HCT116 (cell line): ENCODE results near the gene AMOTL2. TPM values are rescaled to one million over a fixed set of nuclear protein-coding genes. Genes with fewer than 3 reads are reported as not detected.

Experiments used
- ATAC-seq: fragments of 200-7000 bp; cut with Tn5 transposase; 2 replicates; pipeline ENCODE4 v1.9.1; 2020; ENCODE audit warnings: mild to moderate bottlenecking, moderate library complexity
- BruUV-seq: library from RNA; stranded (reverse); fragments of 400-500 nt; replicated peaks from 2 replicates; lab custom pipeline; 2021; lab: Mats Ljungman, UMichigan
- CTCF ChIA-PET: fragments of 300-600 bp; sonication (Branson Sonifier 250); formaldehyde crosslinking; loops from one replicate; lab custom pipeline; 2021; ENCODE audit warnings: antibody characterized with exemption; lab: Charles Lee
- POLR2A ChIA-PET: fragments of 300-600, 350-600 bp; sonication (Branson Sonifier 250); formaldehyde crosslinking; loops from one replicate; lab custom pipeline; 2021; ENCODE audit warnings: antibody characterized with exemption; lab: Charles Lee
- RAD21 ChIA-PET, 2 experiments: fragments of 300-600 bp; sonication (Branson Sonifier 250); formaldehyde crosslinking; loops; one replicate each; lab custom pipeline; 2023; ENCODE audit warnings: low total read pairs in 2 of 2; ENCODE audit not compliant: uncharacterized antibody in 2 of 2, unreplicated experiment in 2 of 2, low non-redundant PET in 1 of 2; lab: Charles Lee
- DNase-seq: peaks from one replicate; pipeline ENCODE4 v3.0.0-alpha.2; 2010; ENCODE audit warnings: low read depth, low spot score
- H2AFZ ChIP-seq: fragments of 200-600 bp; shearing (Covaris generic), sonication (generic); 2 replicates; pipeline ENCODE4 v1.6.1; 2017; ENCODE audit warnings: low read depth, mixed run types, mixed read lengths, antibody characterized with exemption, low read length; ENCODE audit not compliant: poor library complexity, severe bottlenecking
- H3K27ac ChIP-seq: 2 replicates; pipeline ENCODE4 v1.5.1; 2012; ENCODE audit warnings: low read depth, low read length
- H3K27me3 ChIP-seq: fragments of 200-600 bp; sonication (generic); 2 replicates; pipeline ENCODE4 v1.6.1; 2016; ENCODE audit warnings: mixed run types, low read length, mixed read lengths; ENCODE audit not compliant: insufficient read depth
- H3K36me3 ChIP-seq, 2 experiments: fragments of 200-500 bp in 1 of 2; fragments of 200-600 bp in 1 of 2; sonication (Bioruptor generic) in 1 of 2; sonication (generic) in 1 of 2; 2 replicates each; pipeline versions ENCODE4 v1.5.1 to v1.6.1; 2014 to 2016; ENCODE audit warnings: low read length in 2 of 2, inconsistent platforms in 1 of 2, mixed read lengths in 1 of 2, mixed run types in 1 of 2; ENCODE audit not compliant: insufficient read depth in 2 of 2, control insufficient read depth in 1 of 2
- H3K4me1 ChIP-seq, 2 experiments: fragments of 200-600 bp in 1 of 2; sonication (generic) in 1 of 2; 2 replicates each; pipeline versions ENCODE4 v1.5.1 to v1.6.1; 2012 to 2017; ENCODE audit warnings: low read length in 2 of 2, inconsistent platforms in 1 of 2, mild to moderate bottlenecking in 1 of 2, mixed read lengths in 1 of 2, mixed run types in 1 of 2, moderate library complexity in 1 of 2; ENCODE audit not compliant: insufficient read depth in 2 of 2, control insufficient read depth in 1 of 2
- H3K4me2 ChIP-seq: fragments of 200-600 bp; sonication (generic); 2 replicates; pipeline ENCODE4 v1.6.1; 2017; ENCODE audit warnings: mixed run types, low read length, mixed read lengths
- H3K4me3 ChIP-seq, 2 experiments: fragments of 200-600 bp in 1 of 2; sonication (generic) in 1 of 2; replicated peaks in 1 of 2; 2 replicates each; pipeline ENCODE4 v1.5.1; 2011 to 2016; ENCODE audit warnings: low read length in 2 of 2, control low read depth in 1 of 2, low read depth in 1 of 2, mild to moderate bottlenecking in 1 of 2, mixed read lengths in 1 of 2, mixed run types in 1 of 2
- H3K79me2 ChIP-seq: fragments of 200-600 bp; sonication (generic); 2 replicates; pipeline ENCODE4 v1.6.1; 2017; ENCODE audit warnings: mild to moderate bottlenecking, mixed run types, low read length, moderate library complexity, mixed read lengths; ENCODE audit not compliant: insufficient read depth
- H3K9ac ChIP-seq: fragments of 200-600 bp; sonication (generic); 2 replicates; pipeline ENCODE4 v1.6.1; 2016; ENCODE audit warnings: low read length, mixed read lengths
- H3K9me2 ChIP-seq: fragments of 200-600 bp; sonication (generic), shearing (Covaris generic); 2 replicates; pipeline ENCODE4 v1.6.1; 2017; ENCODE audit warnings: mixed run types, mild to moderate bottlenecking, moderate library complexity; ENCODE audit not compliant: insufficient read depth
- H3K9me3 ChIP-seq, 2 experiments: fragments of 200-500 bp in 1 of 2; fragments of 200-600 bp in 1 of 2; sonication (Bioruptor generic) in 1 of 2; sonication (generic) in 1 of 2; 2 replicates each; pipeline ENCODE4 v1.6.1; 2014 to 2017; ENCODE audit warnings: low read length in 2 of 2, mixed read lengths in 2 of 2, inconsistent platforms in 1 of 2, low read depth in 1 of 2, mild to moderate bottlenecking in 1 of 2, mixed run types in 1 of 2, moderate library complexity in 1 of 2; ENCODE audit not compliant: control insufficient read depth in 1 of 2, insufficient read depth in 1 of 2
- H4K20me1 ChIP-seq: fragments of 200-600 bp; sonication (generic), shearing (Covaris generic); 2 replicates; pipeline ENCODE4 v1.6.1; 2017; ENCODE audit warnings: mixed run types, mild to moderate bottlenecking, moderate library complexity; ENCODE audit not compliant: insufficient read depth
- ATF3 ChIP-seq: IDR thresholded peaks from 2 replicates; pipeline ENCODE4 v1.6.1; 2012
- CBX3 ChIP-seq: IDR thresholded peaks from 2 replicates; pipeline ENCODE4 v1.6.1; 2012; ENCODE audit warnings: low read depth
- CEBPB ChIP-seq: IDR thresholded peaks from 2 replicates; pipeline ENCODE4 v1.6.1; 2012; ENCODE audit warnings: low read depth
- ELF1 ChIP-seq: IDR thresholded peaks from 2 replicates; pipeline ENCODE4 v1.6.1; 2012; ENCODE audit warnings: low read depth, borderline replicate concordance
- EZH2 ChIP-seq: fragments of 200-600 bp; sonication (generic); IDR thresholded peaks from 2 replicates; pipeline ENCODE4 v1.6.1; 2017; ENCODE audit warnings: antibody characterized with exemption, mixed run types
- EZH2phosphoT487 ChIP-seq: fragments of 200-600 bp; IDR thresholded peaks from 2 replicates; pipeline ENCODE4 v1.6.1; 2018; ENCODE audit warnings: antibody characterized with exemption, borderline replicate concordance
- FOSL1 ChIP-seq: IDR thresholded peaks from 2 replicates; pipeline ENCODE4 v1.6.1; 2012; ENCODE audit warnings: low read depth
- POLR2A ChIP-seq: IDR thresholded peaks from 2 replicates; pipeline ENCODE4 v1.7.0; 2011; ENCODE audit warnings: borderline replicate concordance; ENCODE audit not compliant: insufficient read depth, insufficient read length; ENCODE audit errors: extremely low read depth
- POLR2AphosphoS5 ChIP-seq: IDR thresholded peaks from 2 replicates; pipeline ENCODE4 v1.6.1; 2011; ENCODE audit warnings: mild to moderate bottlenecking, low read depth, low read length, moderate library complexity
- RAD21 ChIP-seq: IDR thresholded peaks from 2 replicates; pipeline ENCODE4 v1.6.1; 2012; ENCODE audit warnings: low read depth, mild to moderate bottlenecking
- SIN3A ChIP-seq: IDR thresholded peaks from 2 replicates; pipeline ENCODE4 v1.6.1; 2012; ENCODE audit warnings: low read depth
- SRF ChIP-seq: IDR thresholded peaks from 2 replicates; pipeline ENCODE4 v1.6.1; 2012; ENCODE audit warnings: low read depth
- TCF7L2 ChIP-seq: IDR thresholded peaks from 2 replicates; pipeline ENCODE4 v1.7.0; 2011; ENCODE audit warnings: borderline replicate concordance, inconsistent platforms; ENCODE audit not compliant: insufficient read depth, insufficient read length; ENCODE audit errors: extremely low read depth
- YY1 ChIP-seq: IDR thresholded peaks from 2 replicates; pipeline ENCODE4 v1.6.1; 2011; ENCODE audit warnings: low read length, low read depth, moderate library complexity, mild to moderate bottlenecking; ENCODE audit not compliant: insufficient replicate concordance; ENCODE audit errors: extremely low read depth
- ZBTB33 ChIP-seq: IDR thresholded peaks from 2 replicates; pipeline ENCODE4 v1.6.1; 2011; ENCODE audit warnings: mild to moderate bottlenecking, low read length, moderate library complexity; ENCODE audit not compliant: insufficient replicate concordance; ENCODE audit errors: extremely low read depth
- ZFX ChIP-seq: fragments of 450-650 bp; IDR thresholded peaks from 2 replicates; pipeline ENCODE4 v1.6.1; 2017
- ZNF274 ChIP-seq: fragments of 200-500 bp; sonication (Bioruptor generic); IDR thresholded peaks from 2 replicates; pipeline ENCODE4 v1.6.1; 2014; ENCODE audit warnings: mild to moderate bottlenecking, low read depth, low read length, inconsistent platforms
- intact Hi-C: fragments of 100-400 bp; cut with micrococcal nuclease; formaldehyde crosslinking; loops from 2 replicates; pipeline ENCODE4 v1.10.0; 2022
- total RNA-seq: library from RNA; stranded (reverse); gene quantifications from one replicate; pipeline ENCODE4 v1.2.1, GENCODE V29; 2021; ENCODE audit not compliant: unreplicated experiment
- TF ChIP-seq, protein P1 (sequence below), 3 experiments: fragments of 200-600 bp in 1 of 3; sonication (generic) in 1 of 3; IDR thresholded peaks in 2 of 3; conservative IDR thresholded peaks in 1 of 3; 2 replicates each; pipeline ENCODE4 v1.5.1; 2012 to 2017; ENCODE audit warnings: low read depth in 2 of 3, low read length in 2 of 3, antibody characterized with exemption in 1 of 3, borderline replicate concordance in 1 of 3, control low read depth in 1 of 3, mild to moderate bottlenecking in 1 of 3, mixed read lengths in 1 of 3, mixed run types in 1 of 3, moderate library complexity in 1 of 3; ENCODE audit not compliant: insufficient read depth in 1 of 3

The AMOTL2 gene
- total RNA-seq, 1 experiment from 2014 or later: 54.0 TPM

- intact Hi-C loops: no loop called here
- TF ChIP-seq CBX3: no peak
- TF ChIP-seq ZNF274: no peak
- TF ChIP-seq POLR2A: no peak
- TF ChIP-seq EZH2: no peak
- TF ChIP-seq EZH2phosphoT487: no peak
- no peak for TF ChIP-seq SIN3A
- TF ChIP-seq TCF7L2: no peak
- TF ChIP-seq POLR2AphosphoS5: no peak
- no peak for TF ChIP-seq FOSL1
- TF ChIP-seq, protein P1, sequence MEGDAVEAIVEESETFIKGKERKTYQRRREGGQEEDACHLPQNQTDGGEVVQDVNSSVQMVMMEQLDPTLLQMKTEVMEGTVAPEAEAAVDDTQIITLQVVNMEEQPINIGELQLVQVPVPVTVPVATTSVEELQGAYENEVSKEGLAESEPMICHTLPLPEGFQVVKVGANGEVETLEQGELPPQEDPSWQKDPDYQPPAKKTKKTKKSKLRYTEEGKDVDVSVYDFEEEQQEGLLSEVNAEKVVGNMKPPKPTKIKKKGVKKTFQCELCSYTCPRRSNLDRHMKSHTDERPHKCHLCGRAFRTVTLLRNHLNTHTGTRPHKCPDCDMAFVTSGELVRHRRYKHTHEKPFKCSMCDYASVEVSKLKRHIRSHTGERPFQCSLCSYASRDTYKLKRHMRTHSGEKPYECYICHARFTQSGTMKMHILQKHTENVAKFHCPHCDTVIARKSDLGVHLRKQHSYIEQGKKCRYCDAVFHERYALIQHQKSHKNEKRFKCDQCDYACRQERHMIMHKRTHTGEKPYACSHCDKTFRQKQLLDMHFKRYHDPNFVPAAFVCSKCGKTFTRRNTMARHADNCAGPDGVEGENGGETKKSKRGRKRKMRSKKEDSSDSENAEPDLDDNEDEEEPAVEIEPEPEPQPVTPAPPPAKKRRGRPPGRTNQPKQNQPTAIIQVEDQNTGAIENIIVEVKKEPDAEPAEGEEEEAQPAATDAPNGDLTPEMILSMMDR (IDR thresholded peaks at IDR 0.05 in 2 of 3, conservative IDR thresholded peaks at IDR 0.05 in 1 of 3; ENCODE audit: borderline replicate concordance in 1 of 3, insufficient read depth in 1 of 3, low read depth in 2 of 3, low read length in 2 of 3): no peak
- no peak for TF ChIP-seq SRF
- no peak for TF ChIP-seq ELF1
- no peak for TF ChIP-seq CEBPB
- no peak for TF ChIP-seq ZFX
- TF ChIP-seq YY1: no peak
- TF ChIP-seq ZBTB33: no peak
- no peak for TF ChIP-seq ATF3
- TF ChIP-seq RAD21: no peak
- Histone ChIP-seq H3K27me3 (no peaks in the 10 kb centered on the region), H3K9me2 (no peaks in the 10 kb centered on the region), H3K9ac (no peak overlapping the region), H2AFZ (no peak overlapping the region), H4K20me1 (no peaks in the 10 kb centered on the region), H3K79me2 (no peaks in the 10 kb centered on the region), H3K36me3 (no peaks in the 10 kb centered on the region), H3K27ac (no peak overlapping the region), H3K4me1 (peaks cover 3 to 33% of the 10 kb centered on the region in 2 experiments; a peak in 3 of 4 replicates), H3K9me3 (no peaks in the 10 kb centered on the region), H3K4me3 (no peak overlapping the region), H3K4me2 (no peak overlapping the region)
- no peak for ATAC-seq
- ChIA-PET CTCF (interaction anchor here (1.0 to 1.3 kb wide), 2 partner anchors 12 to 24 kb away, joined by 4 read pairs; no protein-coding TSS in a partner anchor), RAD21 (no interaction called here), POLR2A (no interaction called here)
- no peak for DNase-seq
- no TSS peak for BruUV-seq
Measured at GRCh38 chr3:134339913-134340312, 34.3 kb downstream of the AMOTL2 start.
